HepG2 (cell line): ENCODE measurements around the gene AKR1C2.

Experiments
- ADNP ChIP-seq: sonication (generic); formaldehyde crosslinking; IDR thresholded peaks from 2 replicates; pipeline ENCODE4 v1.4.0; 2020; ENCODE audit warnings: missing genetic modification reagents
- CBFB ChIP-seq: sonication (generic); formaldehyde crosslinking; IDR thresholded peaks from 2 replicates; pipeline ENCODE4 v1.4.0; 2020; ENCODE audit warnings: missing genetic modification reagents
- CTCF ChIP-seq: sonication (generic); formaldehyde crosslinking; IDR thresholded peaks from 2 replicates; pipeline ENCODE4 v1.5.0; 2020; ENCODE audit warnings: mild to moderate bottlenecking, missing genetic modification reagents, moderate library complexity
- EP300 ChIP-seq, 3 experiments: sonication (generic) in 1 of 3; formaldehyde crosslinking in 1 of 3; IDR thresholded peaks; 2 replicates each; pipeline versions ENCODE4 v1.5.1 to v1.6.1; 2011 to 2020; ENCODE audit warnings: low read depth in 2 of 3, low read length in 2 of 3, borderline replicate concordance in 1 of 3, improper control_type of control experiment in 1 of 3, mild to moderate bottlenecking in 1 of 3, missing genetic modification reagents in 1 of 3, moderate library complexity in 1 of 3
- KDM1A ChIP-seq: IDR thresholded peaks from 2 replicates; pipeline ENCODE4 v1.6.1; 2016; ENCODE audit warnings: missing compliant biosample characterization
- PBX3 ChIP-seq: sonication (generic); formaldehyde crosslinking; IDR thresholded peaks from 2 replicates; pipeline ENCODE4 v1.8.1; 2023; ENCODE audit warnings: missing genetic modification reagents, inconsistent platforms, borderline replicate concordance
- RERE ChIP-seq: IDR thresholded peaks from 2 replicates; pipeline ENCODE4 v1.6.1; 2016; ENCODE audit warnings: low read depth, missing genetic modification reagents, missing compliant biosample characterization
- RFX5 ChIP-seq: IDR thresholded peaks from 2 replicates; pipeline ENCODE4 v1.6.1; 2011; ENCODE audit warnings: low read depth, low read length, improper control_type of control experiment
- SOX6 ChIP-seq, 2 experiments: fragments of 450-650 bp in 1 of 2; sonication (generic) in 1 of 2; formaldehyde crosslinking in 1 of 2; IDR thresholded peaks; 2 replicates each; pipeline versions ENCODE4 v1.4.0 to v1.6.1; 2017 to 2020; ENCODE audit warnings: antibody characterized with exemption in 1 of 2, mild to moderate bottlenecking in 1 of 2, missing genetic modification reagents in 1 of 2
- USF2 ChIP-seq, 2 experiments: sonication (generic) in 1 of 2; formaldehyde crosslinking in 1 of 2; IDR thresholded peaks; 2 replicates each; pipeline versions ENCODE4 v1.5.1 to v1.6.1; 2011 to 2020; ENCODE audit warnings: borderline replicate concordance in 1 of 2, low read depth in 1 of 2, low read length in 1 of 2, mild to moderate bottlenecking in 1 of 2, missing genetic modification reagents in 1 of 2, moderate library complexity in 1 of 2

GRCh38 chr10:4944841-4945240 is 58.8 kb downstream of the AKR1C2 start:
- TF ChIP-seq RERE (CRISPR knock-in tag) (no peak), ADNP (CRISPR knock-in tag) (no peak), EP300 (IDR thresholded peaks at IDR 0.05; ENCODE audit: low read depth in 2 of 2, low read length in 2 of 2) (no peak), EP300 (CRISPR knock-in tag; IDR thresholded peaks at IDR 0.05; ENCODE audit: borderline replicate concordance) (no peak), CTCF (CRISPR knock-in tag) (no peak), CBFB (CRISPR knock-in tag) (no peak), SOX6 (IDR thresholded peaks at IDR 0.05) (no peak), SOX6 (CRISPR knock-in tag; IDR thresholded peaks at IDR 0.05) (no peak), RFX5 (no peak), USF2 (IDR thresholded peaks at IDR 0.05; ENCODE audit: low read depth, low read length) (no peak), USF2 (CRISPR knock-in tag; IDR thresholded peaks at IDR 0.05; ENCODE audit: borderline replicate concordance) (no peak), KDM1A (CRISPR knock-in tag) (no peak), PBX3 (no peak)
